SK-N-MC (cell line): ENCODE measurements around the gene RIBC2.

Experiments used
- EZH2 ChIP-seq: fragments of 200-600 bp; sonication (generic); IDR thresholded peaks from one replicate; pipeline ENCODE4 v1.6.1; 2017; ENCODE audit warnings: antibody characterized with exemption
- POLR2AphosphoS5 ChIP-seq: IDR thresholded peaks from 2 replicates; pipeline ENCODE4 v1.6.1; 2012; ENCODE audit warnings: mild to moderate bottlenecking, low read depth, low read length, borderline replicate concordance

GRCh38 chr22:45451972-45452371, 38.5 kb downstream of the RIBC2 start:
- no peak for TF ChIP-seq POLR2AphosphoS5
- no peak for TF ChIP-seq EZH2
